HuH-7.5 (cell line): Measurements from ENCODE around the gene MOB3B.

ENCODE experiments used
- DNase-seq: peaks from one replicate; pipeline ENCODE4 v3.0.0; 2011; ENCODE audit warnings: low spot score

The MOB3B gene

DNA sequence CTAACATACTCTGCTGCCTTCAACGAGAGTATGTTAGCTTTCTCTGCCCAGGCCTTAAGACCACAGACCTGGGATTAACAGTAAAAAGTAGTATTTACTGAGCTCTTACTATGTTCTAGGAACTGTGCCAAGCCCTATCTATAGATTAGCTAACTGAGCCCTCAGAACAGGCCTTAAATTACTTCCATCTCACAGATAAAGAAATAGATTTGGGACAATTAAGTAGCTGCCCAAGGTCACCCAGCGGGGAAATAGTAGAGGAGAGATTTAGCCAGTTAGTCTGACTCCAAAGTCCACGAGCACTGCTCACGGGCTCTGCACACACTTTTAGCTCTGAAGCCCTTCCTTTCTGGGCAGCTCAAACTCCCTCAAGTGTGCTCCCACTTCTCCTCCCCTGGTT lies 168.1 kb downstream of the MOB3B start:
- no peak for DNase-seq

DNA sequence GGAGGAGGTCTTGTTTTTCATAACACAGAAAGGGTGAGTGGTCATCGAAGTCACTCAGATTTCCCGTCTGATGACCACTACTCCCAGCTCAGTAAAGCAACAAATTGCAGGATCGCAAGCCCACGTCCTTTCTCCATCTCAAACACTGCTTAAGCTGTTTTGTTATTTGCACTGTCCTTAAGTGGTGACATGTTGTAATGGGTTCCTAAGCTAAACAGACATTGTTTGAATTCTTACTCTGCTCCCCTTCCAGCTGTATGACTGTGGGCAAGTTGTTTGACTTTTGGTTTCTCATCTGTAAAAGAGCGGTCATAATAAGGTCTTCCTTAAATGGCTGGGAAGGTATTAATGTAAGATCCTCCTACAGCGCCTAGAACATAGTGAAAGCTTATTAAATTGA lies 169.9 kb downstream of the MOB3B start:
- DNase-seq, result no peak

DNA sequence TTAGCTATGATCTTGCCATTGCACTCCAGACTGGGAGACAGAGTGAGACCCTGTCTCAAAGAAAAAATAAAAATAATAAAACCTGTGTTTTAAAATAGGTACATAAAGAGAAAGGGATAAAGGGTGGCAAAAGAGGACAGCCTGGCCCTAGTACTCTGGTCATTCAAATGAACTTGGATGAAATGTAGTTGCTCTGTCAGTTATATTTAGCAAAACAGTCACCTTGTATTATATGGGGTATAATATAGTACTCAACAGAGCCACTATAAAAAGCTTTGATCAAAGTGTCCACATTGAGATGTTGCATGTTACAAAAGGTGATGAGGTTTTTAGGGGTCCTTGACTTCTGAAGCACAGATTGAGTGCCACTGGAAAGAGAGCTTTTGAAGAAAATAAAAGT lies 171.6 kb downstream of the MOB3B start:
- no peak for DNase-seq

DNA sequence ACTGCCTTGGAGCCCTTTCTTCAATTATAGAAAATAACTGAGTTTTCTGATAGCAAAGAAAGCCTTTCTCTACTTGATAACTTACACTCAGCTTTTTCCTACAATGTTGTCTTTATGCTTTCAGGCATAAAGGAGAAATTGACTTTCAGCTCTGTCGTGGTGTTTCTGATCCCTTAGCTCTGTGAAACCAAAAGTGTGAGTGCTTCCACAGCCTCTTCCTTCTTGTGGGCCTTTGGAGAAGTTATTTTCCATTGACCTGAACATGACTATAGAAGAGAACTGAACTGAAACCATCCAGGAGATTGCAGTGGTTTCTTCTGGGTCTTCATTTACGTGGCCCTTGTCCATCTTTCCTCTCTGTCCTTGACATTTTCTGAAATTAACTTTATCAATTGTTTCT lies 173.2 kb downstream of the MOB3B start:
- DNase-seq, result no peak

DNA sequence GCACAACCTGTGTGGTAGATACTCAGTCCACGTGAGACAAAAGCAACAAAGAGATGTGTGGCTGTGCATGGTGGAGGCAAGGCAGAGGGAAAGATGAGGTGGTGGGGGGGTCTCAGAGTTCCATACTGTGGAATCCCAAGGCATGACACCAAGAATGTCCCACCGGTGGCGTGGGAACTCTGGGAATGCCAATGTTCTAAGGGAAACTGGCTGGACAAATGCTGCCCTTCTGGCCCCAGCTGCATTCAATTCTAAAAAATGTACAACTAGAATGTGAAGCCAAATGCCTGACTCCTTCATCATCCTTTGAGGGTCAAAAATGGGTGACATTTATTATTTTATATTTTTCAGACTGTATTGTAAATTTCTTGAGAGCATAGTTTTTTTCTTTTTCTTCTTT lies 174.4 kb downstream of the MOB3B start:
- DNase-seq, result no peak

DNA sequence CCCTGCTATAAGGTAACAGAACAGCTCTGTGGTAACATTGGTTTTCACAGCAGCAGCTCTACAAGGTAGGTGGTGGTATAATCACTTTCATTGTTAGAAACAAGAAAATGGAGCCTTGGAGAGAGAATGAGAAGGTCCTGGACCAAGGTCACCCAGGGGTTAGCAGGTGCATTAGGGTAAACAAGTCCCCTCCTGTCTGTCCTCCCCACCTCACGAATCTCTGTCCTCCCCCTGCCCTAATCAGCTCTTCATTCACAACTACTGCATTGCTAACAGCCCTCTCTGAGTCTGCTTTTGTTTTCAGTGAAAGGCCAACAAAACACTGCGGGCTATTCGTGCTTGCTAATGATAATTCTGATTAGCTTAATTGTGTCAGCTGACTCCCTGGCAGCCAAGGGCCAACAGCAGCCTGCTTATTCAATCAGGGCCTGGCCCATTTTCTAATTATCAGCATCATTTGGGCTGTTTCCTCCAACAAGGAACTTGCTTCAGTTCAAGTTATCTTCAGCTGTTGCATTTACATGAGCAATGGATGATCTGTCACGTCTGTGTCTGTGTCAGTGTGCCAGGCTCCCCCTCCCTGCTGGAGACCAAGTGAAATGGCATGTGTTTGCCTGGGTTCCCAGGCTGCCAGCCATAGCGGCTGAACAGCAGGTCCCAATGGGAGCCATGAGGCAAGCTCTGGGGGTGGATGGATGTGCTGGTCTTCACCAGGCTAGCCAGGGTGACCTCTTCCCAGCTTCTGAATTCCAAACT lies 176.0 kb downstream of the MOB3B start:
- DNase-seq, result no peak

DNA sequence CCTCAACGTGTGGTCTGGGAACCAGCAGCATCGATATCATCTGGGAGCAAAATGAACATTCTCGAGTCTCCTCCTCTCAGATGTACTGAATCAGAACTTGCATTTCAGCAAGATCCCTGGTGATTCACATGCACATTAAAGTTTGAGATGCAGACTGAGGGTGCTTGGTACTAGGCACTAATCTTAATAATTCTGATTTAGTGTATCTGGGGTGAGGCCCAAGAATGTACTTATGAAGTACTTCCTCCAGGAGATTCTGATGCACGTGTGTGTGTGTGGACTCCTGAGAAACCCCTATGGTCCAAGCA lies 176.5 kb downstream of the MOB3B start:
- no peak for DNase-seq

DNA sequence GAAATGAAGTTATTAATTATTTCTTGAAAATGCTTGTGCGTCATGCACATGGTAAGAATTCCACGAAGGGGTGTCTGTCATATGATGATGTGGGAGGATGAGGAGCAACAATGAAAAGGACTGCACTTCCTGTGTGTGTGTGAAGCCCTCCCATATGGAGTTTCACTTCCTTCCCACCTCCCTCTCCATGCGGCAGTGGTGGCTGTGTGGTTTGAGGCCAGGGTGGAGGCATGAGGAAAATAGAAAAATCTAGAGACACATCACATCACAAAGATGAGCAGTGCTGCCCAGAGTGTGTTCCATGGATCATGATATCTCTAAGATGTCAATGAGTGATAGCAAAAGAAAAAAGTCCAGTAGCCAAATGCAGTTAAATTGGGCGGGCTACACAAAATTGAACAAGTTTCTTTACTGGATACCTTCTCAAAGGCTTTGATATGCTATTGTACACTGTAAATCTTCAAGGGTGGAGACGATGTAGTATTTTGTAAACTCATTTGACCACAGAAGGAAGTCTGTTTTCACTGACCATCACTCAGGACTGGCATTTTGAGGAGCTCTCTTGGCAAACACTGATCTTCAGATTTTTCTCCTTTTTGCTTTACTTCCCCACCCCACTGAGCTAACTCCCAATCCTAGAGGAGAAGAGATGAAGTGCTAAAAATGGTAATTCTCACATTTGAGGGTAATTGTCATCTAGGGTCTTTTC lies 177.0 kb downstream of the MOB3B start:
- no peak for DNase-seq

DNA sequence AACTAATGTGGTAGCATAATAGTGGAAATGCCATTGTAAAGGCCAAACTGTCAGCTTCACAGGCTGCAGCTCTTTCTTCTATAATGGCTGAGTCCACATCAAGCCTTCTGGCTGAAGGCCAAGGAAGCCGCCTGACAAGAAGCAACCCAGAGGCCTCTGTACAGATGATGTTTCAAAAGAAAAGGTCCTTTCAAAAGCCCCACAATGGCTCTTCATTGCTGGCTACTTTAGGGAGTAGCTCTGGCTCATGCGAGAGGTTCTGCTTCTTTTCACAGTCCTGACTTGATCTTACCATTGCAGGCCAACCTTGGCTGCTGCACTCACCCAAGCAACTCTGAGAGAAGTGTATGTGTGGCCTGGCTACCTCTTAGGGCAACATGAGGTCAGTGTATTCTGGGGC lies 178.2 kb downstream of the MOB3B start:
- DNase-seq, result no peak

DNA sequence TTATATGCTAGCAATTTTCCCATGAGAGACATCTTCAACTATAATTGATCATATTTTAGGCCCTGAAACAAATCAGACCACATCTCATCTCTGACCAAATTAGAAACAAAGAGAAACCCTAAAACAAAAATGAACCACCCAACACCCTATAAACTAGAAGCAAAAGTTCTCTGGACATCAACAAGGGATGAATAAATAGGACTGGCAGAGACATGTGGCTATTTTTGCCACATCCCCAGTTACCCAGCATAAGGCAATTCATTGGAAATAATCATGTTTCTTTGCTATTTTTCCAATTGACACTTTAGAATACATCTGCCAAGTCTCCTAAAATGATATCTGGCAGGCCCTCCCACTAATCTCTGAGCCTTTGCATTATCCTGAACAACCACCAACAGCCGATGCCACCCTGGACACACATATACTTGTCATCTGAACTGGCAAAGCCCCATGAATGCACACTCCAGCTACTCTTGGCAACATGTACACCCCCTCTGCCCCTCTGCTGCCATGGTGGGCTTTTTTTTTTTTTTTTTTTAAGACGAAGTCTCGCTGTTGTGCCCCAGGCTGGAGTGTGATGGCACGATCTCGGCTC lies 179.1 kb downstream of the MOB3B start:
- no peak for DNase-seq

DNA sequence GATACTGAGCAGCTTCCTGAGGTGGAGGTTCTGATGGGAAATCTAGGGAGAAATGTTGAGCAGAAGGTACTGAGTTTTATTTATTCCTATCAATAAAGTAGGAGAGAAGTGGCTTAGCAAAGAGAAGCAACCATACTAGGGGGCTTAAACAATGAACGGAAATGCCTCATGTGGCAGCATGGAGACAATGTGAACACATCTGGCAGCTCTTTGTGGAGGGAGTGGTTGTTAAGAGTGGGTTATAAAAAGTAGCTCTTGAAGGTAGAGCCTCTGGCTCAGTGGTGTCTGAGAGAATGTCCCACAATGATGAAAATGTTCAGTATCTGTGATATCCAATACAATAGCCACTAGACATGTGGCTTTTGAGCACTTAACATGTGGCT lies 179.9 kb downstream of the MOB3B start:
- DNase-seq, result no peak

DNA sequence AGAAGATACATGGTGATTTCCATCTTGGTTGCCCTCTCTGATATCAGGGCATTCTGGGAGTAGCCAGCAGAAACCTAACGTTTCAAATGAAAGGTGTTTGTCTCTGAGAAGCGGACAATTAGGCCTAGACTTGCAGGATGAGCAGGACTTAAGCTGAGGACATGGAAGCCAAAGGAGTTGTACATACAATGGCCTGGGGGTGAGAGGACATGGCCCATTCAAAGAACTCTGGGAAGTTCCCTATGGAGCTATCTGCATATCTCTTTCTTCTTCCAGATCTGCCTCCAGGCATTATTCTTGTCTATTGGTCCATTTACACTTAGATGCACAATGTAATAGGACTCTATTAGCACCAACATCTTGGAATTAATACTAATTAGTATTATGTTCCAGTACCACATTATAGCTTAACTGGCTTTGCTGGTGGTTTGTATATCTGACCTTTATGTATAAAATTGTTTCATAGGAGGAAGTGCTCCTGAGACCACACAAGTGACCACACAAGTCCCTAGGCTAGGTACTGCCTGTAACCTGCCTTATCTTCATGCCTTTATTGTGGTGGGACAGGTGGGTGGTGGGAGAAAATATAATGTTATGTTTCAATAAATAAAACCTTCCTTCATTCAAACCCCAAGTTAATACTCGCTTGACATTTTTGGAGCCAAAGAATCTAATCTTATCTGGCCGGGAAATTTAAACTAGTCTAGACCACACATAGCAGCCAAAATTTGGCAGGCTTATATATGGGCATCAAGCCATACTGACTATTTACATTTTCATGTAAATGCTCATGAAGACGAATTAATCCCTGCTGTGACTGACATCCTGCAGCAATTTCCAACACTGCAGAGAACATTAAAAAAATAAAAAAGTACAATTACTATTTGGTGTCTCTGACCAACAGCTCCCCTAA lies 180.6 kb downstream of the MOB3B start:
- no peak for DNase-seq

DNA sequence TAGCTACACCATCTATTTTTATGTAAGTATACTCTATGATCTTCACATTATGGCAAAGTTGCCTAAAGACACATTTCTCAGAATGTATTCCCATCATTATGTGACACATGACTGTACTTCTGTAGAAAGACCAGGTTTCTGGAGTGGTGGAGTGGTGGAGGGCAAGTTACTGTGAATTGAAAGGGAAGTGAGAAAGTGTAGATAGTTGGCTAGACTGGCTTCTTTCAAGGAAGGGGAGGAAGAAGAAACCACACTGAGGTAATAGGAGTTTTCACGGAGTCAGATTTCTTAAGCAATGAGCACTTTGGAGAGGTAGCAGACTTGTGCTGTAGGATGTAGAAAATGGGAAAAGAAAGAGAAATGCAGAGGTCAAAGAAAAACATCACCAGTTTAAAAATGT lies 181.7 kb downstream of the MOB3B start:
- DNase-seq, result no peak

DNA sequence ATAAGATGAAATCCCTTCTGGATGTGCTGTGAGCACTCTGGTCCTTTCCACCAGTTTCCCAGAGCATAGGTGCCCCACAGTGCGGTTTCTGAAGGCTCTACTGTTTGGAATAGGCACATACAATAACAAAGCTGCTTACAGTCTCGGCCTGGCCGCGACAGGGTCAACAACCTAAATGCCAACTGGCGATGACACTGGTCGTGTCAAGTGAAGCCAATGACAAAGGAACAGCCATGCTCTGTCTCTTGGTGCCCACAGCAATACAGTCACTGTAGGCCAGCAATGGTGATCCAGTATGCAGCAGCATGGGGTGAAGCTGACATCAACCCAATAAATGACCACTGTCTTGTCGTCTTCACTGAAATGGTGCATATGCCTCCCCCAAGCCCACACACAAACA lies 184.8 kb downstream of the MOB3B start:
- no peak for DNase-seq

DNA sequence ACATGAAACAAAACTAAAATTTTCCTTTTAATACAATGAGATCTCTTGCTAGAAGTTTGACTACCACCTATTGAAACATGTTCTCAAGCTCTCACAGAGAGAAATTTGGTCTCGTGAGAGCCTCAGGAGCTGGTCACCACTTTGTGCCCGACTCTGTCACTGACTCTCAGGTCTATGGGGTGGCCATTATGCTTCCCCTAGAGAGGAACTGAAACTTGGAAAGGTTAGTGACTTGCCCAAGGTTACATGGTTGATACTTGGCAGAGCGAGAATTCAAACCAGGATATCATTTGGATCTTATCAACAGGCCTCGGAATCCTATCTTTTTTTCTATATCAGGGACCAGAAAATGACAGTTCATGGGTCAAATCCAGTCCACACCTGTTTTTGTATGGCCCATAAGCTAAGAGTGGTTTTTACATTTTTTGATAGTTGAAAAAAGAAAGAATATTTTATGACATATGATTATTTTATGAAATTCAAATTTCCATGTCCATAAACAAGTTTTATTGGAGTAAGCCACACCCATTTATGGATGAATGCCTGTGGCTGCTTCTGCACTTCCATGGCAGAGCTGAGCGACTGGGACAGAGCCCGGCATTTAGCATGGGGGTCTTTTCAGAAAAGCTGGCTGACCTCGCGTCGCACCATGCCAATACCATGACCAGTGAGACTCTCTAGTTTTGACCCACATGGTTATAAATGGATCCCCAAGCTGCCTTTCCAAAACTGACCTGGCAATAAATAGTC lies 187.9 kb downstream of the MOB3B start:
- no peak for DNase-seq

DNA sequence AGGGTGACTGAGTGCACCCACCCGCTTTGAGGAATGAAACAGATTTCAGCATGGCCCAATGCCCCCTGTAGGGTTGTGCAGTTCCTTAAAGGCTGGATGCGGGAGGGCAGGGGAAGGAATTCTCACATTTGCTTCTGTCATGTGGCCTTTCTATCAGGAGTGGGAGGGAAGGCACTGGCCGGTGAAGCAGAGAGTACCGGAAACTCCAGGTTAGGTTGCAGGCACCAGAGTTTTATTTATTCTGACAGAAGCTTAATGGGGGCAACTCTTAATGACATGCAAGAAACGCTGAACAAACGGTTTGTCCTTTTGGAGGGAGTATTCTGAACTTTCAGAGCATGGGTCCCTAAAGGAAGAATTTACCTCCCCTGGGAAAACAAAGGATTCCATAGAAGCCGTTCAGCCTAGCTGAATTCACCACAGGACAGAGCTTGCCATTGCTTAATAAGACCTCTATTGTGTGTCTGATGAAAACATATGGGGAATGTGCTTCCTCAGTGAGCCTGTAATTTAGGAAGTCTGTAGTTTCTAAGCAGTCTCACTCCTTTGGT lies 188.6 kb downstream of the MOB3B start:
- DNase-seq, result no peak

DNA sequence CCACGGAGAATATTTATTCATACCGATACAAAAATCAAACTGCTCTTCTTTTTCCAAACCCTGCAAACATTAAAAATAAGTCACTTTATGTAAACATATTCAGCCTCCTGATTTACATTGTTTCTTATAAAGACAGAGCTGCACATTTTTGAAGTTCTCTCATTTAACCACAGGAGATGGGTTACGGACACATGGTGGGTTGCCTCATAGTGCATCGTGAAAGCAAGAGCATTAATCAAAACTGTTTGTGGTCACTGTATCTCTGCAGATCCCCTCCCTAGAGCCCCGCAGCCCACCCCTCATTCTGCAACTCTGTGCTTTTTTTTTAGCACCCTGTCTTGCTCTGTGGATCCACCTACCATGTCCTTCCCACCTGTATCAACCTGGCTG lies 189.3 kb downstream of the MOB3B start:
- DNase-seq, result no peak

DNA sequence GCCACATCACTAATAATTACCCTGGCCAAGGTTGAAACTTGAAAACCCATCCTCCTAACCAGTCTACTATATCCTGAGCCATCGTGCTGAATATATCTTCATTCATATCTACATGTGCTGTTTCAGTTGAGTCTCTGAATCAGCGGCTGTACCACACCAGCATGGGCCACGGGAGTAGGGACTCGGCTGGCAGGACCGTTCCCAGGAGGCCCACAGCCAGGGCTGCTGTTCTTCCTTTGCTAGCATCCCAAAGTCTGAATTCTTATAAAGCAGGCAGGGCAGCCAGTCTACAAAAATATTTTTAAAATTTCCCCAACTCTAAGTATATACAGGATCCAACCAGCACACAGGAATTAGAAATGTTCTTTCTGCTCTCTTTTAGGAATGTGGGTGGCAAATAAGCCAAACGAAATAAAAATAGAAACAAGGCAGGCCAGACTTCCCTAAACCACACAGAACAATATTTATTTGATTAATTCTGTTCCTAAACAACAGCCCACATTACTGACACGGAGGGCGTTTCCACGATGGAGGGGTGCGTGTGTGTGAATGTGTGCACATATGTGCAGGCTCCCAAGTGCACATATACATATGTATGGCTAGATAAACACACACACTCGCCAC lies 189.8 kb downstream of the MOB3B start:
- DNase-seq, result no peak

DNA sequence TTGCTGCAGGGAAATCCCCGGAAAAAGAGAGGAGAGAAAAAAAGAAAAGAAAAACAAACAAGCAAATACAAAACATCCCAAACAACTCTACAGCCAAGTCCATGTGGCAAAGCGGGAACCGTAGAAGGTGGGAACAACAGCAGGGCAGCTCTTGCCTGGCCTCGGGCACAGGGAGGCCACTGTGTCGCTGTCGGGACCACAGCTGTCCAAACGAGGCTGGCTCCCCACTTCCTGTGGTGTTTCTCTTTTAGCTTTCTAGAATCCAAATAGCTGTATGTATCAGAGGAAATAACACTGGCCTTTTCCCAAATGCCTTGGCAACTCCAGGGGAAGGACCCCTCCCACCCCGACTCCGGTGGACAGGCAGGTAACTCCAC lies 191.1 kb downstream of the MOB3B start:
- DNase-seq, result no peak

DNA sequence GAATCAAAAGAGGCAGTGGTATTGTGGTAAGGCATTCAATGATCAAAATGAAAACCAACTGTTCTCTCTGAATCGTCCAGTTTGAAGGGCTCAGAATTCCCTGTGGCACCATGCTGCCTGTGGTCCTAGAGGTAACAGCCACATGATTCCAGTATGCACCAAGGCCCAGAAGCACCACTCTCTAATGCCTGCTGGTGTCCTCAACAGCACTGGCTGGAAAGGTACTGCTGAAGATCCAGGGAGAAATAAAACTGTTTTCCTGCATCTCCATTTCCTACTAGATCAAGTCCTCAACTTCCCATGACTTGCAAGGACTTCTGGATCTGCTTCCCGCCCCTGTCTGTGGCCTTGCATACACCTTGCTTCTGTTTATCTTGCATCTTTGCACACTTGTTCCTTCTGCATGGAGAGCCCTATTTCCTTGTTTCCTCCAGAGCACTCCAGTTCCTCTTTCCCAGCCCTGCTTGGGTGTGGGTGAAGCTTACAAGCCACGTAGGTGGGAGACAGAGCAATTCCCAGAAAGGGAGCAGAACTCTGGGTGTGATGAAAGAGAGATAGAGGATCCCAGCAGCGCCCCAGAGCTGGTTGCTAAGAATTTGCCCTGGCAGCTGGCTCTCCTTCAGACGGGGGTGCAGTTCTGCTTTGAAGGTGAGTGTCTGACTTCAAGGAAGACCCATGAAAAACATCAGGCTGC lies 191.6 kb downstream of the MOB3B start:
- DNase-seq, result no peak

DNA sequence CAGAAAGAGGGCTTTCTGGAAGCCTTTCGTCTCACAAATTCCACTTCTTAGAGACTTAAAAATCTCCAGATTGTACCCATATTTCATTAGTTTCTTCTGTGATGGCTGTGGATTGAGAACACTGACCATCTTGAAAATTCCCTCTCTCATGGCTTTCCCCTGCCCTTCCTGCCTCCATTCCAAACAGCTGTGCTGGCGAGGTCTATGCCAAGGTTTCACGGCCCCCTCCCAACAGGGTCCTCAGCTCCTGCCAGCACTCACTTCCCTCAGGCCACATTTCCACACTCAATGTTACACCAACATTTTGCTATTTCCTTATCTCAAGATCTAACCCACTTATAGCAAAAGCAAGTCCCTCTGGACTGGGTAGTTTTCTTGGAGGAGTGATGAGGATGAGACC lies 192.4 kb downstream of the MOB3B start:
- DNase-seq, result no peak
